Measurements from ENCODE around the gene ANXA8L1.
"Not testable (repeated sequence)": the region's sequence is repeated elsewhere in the genome, so short reads cannot be mapped to it uniquely, and the experiment has no call there.

Gene ANXA8L1, protein sequence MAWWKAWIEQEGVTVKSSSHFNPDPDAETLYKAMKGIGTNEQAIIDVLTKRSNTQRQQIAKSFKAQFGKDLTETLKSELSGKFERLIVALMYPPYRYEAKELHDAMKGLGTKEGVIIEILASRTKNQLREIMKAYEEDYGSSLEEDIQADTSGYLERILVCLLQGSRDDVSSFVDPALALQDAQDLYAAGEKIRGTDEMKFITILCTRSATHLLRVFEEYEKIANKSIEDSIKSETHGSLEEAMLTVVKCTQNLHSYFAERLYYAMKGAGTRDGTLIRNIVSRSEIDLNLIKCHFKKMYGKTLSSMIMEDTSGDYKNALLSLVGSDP

DNA sequence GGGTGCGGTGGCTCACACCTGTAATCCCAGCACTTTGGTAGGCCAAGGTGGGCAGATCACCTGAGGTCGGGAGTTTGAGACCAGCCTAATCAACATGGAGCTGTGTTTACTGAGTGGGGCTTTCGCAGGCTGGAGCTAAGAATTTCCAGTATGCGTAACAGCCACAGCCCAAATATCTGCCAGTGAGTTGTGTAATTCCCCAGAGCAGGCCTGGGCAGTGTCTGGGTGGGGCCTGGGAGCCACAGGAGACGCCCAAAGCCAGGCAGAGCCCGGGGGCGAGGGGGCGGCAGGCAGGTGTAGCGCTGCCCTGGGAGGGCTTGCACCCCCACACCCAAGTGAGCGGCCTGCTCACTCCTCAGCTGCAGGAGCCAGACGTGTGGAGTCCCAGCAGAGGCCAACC lies at the start of gene ANXA8L1:
ANXA8L1 (plus strand) TSS at position 371 of the 400 bp plus-strand sequence. CDS start 76 bp downstream, outside the sequence.
- DNase-seq (ENCODE audit: low spot score); in situ Hi-C loops (cut with MboI; ENCODE audit: low sequenced_read_pairs, unreplicated experiment): not testable (repeated sequence)

DNA sequence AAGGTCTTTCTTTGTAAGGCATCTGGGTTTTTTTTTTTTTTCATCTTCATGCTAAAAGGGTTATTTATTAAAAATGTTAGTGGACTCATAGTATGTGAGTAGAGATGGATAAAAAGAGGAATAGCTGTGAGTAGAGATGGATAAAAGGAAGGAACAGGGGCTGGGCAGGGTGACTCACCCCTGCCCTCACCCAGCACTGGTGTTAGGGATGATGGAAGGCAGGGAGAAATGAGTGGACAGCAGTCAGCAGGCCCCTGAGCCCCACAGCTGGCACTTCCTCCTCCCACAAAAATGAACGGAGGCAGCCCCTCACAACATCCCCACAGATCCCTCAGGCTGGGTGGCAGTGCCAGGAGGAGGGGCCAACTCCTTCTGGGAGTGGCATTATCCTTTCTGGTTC lies 49.5 kb upstream of the ANXA8L1 start:
- no peak for DNase-seq (ENCODE audit: low spot score)
- TF ChIP-seq, protein P1, sequence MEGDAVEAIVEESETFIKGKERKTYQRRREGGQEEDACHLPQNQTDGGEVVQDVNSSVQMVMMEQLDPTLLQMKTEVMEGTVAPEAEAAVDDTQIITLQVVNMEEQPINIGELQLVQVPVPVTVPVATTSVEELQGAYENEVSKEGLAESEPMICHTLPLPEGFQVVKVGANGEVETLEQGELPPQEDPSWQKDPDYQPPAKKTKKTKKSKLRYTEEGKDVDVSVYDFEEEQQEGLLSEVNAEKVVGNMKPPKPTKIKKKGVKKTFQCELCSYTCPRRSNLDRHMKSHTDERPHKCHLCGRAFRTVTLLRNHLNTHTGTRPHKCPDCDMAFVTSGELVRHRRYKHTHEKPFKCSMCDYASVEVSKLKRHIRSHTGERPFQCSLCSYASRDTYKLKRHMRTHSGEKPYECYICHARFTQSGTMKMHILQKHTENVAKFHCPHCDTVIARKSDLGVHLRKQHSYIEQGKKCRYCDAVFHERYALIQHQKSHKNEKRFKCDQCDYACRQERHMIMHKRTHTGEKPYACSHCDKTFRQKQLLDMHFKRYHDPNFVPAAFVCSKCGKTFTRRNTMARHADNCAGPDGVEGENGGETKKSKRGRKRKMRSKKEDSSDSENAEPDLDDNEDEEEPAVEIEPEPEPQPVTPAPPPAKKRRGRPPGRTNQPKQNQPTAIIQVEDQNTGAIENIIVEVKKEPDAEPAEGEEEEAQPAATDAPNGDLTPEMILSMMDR (IDR thresholded peaks at IDR 0.05; ENCODE audit: borderline replicate concordance, control extremely low read depth, extremely low read depth, insufficient read depth, missing control alignments) = no peak
- in situ Hi-C loops (cut with MboI; ENCODE audit: low sequenced_read_pairs, unreplicated experiment) = no loop called here

DNA sequence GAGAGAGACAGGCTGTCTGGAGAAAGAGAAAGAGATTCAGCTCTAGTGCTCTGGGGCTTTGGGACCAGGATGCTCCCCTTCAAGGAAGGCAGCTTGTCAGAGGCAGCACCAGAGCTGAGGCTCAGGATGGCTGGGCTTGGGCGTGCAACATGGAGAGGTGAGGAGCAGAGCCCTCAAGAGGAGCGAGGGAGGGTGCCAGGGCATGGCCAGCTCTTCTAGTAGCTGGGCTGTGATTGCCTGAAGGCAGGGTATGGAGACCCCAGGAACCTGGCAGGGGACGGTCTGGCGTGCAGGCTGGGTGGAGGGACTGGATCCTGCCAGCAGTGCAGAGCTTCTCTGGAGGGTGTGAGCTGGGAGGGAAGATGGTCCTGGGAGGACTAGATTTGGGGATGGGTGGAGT lies 48.6 kb upstream of the ANXA8L1 start:
- in situ Hi-C loops (cut with MboI; ENCODE audit: low sequenced_read_pairs, unreplicated experiment) = no loop called here
- TF ChIP-seq, protein P1 (IDR thresholded peaks at IDR 0.05; ENCODE audit: borderline replicate concordance, control extremely low read depth, extremely low read depth, insufficient read depth, missing control alignments) = no peak
- DNase-seq (ENCODE audit: low spot score) = no peak

DNA sequence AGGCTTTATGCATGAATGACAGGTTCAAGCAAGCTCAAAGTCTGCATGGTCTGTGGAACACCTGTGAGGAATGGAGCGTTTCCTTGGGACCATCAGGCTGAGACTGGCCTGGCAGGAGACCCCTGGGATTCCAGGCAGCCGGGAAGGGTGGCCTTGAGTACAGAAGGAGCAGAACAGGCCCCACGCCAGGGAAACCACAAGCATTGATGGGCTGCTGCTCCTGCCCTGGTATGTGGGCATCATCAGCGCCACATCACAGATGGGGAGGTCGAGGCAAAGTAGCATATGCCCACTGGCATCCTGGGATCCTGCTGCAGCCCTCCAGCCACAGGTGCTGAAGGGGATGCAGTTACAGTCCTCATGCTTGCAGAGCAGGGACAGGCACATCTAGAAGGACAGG lies 47.9 kb upstream of the ANXA8L1 start:
- no peak for DNase-seq (ENCODE audit: low spot score)
- in situ Hi-C loops (cut with MboI; ENCODE audit: low sequenced_read_pairs, unreplicated experiment) = no loop called here
- TF ChIP-seq, protein P1 (IDR thresholded peaks at IDR 0.05; ENCODE audit: borderline replicate concordance, control extremely low read depth, extremely low read depth, insufficient read depth, missing control alignments) = no peak

DNA sequence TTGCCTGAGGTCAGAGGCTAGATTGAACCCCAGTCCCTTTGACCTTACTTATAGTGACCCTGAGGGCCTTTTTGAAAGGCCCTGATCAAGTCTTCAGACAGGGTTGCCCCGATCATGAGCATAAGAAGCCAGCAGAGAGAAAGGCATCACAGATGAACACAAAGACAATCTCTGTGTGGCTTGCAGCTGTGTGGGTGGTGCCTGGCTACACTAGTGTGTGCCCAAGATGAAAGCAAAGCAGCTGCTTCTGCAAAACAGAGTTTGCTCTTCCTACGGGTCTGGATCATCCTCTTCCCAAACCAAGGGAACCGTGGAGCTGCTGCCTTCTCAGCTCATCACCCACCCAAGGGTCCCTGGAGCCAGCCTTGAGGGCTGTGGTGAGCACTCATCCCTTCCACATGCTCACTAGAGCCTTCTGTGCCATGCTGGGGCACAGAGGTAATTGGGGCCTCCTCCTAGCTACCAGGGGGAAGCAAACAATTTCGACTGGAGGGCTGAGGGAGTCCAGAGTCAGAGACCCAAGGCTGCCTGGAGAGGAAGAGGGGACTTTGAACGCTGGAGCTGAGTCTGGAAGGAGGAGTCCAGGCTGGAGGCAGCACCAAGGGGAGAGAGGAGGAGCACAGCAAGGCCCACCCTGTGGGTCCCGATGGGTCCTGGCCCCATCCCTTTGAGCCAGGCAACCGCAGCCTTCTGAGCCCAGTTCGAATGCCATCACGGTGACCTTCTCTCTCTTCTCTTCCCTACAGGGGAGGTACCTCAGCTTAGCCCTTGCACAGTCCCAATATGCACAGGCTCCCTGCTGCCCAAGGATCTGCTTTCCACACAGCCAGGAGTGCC lies 46.5 kb upstream of the ANXA8L1 start:
- TF ChIP-seq, protein P1 (IDR thresholded peaks at IDR 0.05; ENCODE audit: borderline replicate concordance, control extremely low read depth, extremely low read depth, insufficient read depth, missing control alignments) = no peak
- in situ Hi-C loops (cut with MboI; ENCODE audit: low sequenced_read_pairs, unreplicated experiment) = no loop called here
- DNase-seq (ENCODE audit: low spot score) = no peak

DNA sequence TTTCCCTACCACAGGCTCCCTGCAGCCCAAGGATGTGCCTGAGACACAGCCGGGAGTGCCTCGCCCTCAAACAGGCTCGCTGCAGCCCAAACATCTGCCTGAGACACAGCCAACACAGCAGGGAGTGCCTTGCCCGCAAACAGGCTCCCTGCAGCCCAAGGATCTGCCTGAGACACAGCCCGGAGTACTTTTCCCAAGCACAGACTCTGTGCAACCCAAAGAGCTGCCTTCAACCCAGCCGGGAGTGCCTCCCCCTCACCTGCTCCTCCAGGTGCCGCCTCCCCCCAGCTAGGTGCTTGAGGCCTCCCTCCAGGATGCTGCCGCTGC lies 45.9 kb upstream of the ANXA8L1 start:
- in situ Hi-C loops (cut with MboI; ENCODE audit: low sequenced_read_pairs, unreplicated experiment) = no loop called here
- TF ChIP-seq, protein P1 (IDR thresholded peaks at IDR 0.05; ENCODE audit: borderline replicate concordance, control extremely low read depth, extremely low read depth, insufficient read depth, missing control alignments) = no peak
- DNase-seq (ENCODE audit: low spot score) = no peak

DNA sequence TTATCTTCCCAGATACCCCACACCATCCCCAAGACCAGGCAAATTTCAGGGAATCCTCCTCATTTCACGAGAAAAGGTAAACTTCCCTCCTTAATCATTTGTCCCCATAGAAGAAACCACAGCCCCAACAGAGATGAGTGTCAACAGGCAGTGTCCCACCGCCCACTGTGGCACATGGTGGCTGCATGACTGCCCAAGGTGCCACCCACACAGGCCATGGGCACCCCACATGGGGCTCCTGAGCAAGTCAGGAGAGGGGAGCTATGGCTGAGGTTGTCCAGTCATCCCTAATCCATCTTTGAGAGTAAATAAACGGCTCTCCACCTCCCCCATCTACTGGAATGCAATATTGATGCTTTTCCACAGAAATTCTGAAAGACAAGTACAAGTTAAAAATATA lies 44.7 kb upstream of the ANXA8L1 start:
- DNase-seq (ENCODE audit: low spot score) = no peak
- in situ Hi-C loops (cut with MboI; ENCODE audit: low sequenced_read_pairs, unreplicated experiment) = no loop called here
- TF ChIP-seq, protein P1 (IDR thresholded peaks at IDR 0.05; ENCODE audit: borderline replicate concordance, control extremely low read depth, extremely low read depth, insufficient read depth, missing control alignments) = no peak

DNA sequence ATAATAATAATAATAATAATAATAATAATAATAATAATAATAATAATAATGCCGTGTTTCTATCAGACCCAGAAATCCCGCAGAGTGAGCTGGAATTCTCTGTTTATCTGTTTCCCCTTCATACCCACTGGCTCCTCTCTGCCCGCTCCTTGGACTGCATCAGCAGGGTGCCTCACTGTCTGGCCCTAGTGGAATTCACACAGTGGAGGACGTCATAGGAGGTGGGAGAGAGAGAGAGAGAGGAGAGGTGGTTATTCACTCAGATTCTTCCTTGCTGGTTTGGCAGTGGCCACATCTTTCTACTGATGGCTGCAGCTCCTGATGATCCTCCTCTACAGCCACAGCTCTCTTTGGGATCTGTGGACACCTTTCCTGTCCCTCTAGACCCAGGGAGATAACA lies 10.1 kb upstream of the ANXA8L1 start:
- in situ Hi-C loops (cut with MboI; ENCODE audit: low sequenced_read_pairs, unreplicated experiment); DNase-seq (ENCODE audit: low spot score): not testable (repeated sequence)

DNA sequence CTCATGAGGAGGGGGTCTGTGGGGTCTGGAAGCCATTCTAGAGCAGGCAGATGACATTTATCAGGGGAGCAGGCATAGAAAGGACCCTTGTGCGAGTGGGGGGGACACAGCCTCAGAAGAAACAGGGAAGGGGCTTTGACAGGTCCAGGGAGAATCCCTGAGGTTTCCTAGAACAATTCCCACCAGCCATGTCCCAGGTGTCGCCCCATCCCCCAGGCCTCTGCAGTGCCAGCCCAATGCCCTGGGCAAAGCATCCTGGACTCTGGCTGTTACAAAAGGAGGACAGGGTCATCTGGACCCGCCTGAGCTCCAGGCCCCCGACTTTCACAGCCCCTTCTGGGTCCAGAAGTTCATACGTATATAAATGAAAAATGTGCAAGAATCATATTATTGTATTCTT lies 8.4 kb upstream of the ANXA8L1 start:
- DNase-seq (ENCODE audit: low spot score); in situ Hi-C loops (cut with MboI; ENCODE audit: low sequenced_read_pairs, unreplicated experiment): not testable (repeated sequence)

DNA sequence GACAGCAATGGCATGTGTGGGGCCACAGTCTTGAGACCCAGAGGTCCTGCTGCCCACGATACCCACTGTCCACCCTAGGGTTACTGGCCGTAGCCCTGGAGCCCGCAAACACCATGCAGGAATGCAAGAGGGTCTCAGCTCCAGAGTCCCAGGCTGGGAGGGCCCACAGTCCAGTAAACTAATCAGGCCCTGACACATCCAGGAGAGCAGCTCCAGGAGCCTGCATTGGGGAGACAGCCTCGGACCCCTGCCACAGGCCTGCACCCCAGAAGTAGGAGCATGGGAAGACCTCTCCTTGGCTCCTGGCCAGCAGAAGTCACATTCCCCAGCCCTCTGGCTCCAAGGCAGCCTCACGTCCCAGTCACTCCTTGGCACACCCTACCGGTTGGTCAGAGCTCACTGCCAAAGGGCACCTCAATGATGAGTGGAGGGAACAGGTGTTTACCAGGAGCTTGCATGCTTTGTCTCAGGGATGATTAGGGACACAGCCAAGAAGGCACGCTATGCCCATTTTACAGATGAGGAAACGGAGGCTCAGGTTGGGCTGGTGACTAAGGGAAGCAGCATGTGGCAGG lies 7.8 kb upstream of the ANXA8L1 start:
- in situ Hi-C loops (cut with MboI; ENCODE audit: low sequenced_read_pairs, unreplicated experiment); DNase-seq (ENCODE audit: low spot score): not testable (repeated sequence)
